Neuron (in vitro differentiated cells): ENCODE data around the gene M6PR.

Experiments
- H2AFZ ChIP-seq: one replicate; pipeline ENCODE4 v1.6.1; 2013; ENCODE audit warnings: low read depth, mild to moderate bottlenecking, inconsistent platforms, low read length, moderate library complexity
- H3K27me3 ChIP-seq: one replicate; pipeline ENCODE4 v1.6.1; 2013; ENCODE audit warnings: low read length; ENCODE audit not compliant: insufficient read depth
- H3K36me3 ChIP-seq: one replicate; pipeline ENCODE4 v1.6.1; 2013; ENCODE audit warnings: low read length; ENCODE audit not compliant: insufficient read depth
- H3K4me1 ChIP-seq: one replicate; pipeline ENCODE4 v1.6.1; 2013; ENCODE audit warnings: low read length; ENCODE audit not compliant: insufficient read depth
- H3K4me3 ChIP-seq: 2 replicates; pipeline ENCODE4 v1.5.1; 2013; ENCODE audit warnings: mild to moderate bottlenecking, low read length, moderate library complexity
- H3K9me3 ChIP-seq: one replicate; pipeline ENCODE4 v1.6.1; 2013; ENCODE audit warnings: low read length

M6PR gene

GRCh38 chr12:8969861-8970411, 20.5 kb upstream of the M6PR start:
- Histone ChIP-seq H3K4me1 (no peaks in the 10 kb centered on the region), H3K36me3 (no peaks in the 10 kb centered on the region), H3K27me3 (no peaks in the 10 kb centered on the region), H2AFZ (no peak overlapping the region), H3K9me3 (peaks cover 7% of the 10 kb centered on the region), H3K4me3 (no peak overlapping the region)

DNA sequence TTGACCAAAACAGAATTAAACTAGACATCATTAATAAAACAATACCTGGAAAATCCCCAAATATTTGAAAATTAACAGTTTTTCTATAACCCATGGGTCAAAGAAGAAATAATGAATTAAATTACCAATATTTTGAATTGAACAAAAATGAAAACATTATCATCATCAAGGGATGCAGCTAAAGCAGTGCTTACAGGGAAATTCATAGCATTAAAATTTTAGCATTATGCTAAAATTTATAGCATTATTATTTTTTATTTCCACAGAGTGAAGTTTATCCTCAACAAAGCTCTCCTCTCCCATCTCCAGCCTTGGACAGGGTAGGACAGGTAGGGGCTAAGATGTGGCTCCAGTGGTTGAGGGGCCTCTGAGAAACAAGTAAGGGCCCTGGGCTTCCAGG, 19.3 kb upstream of the M6PR start:
- H2AFZ ChIP-seq, result no peak overlapping the region
- peaks cover 7% of the 10 kb centered on the region for H3K9me3 ChIP-seq
- no peak overlapping the region for H3K4me3 ChIP-seq
- no peaks in the 10 kb centered on the region for H3K4me1 ChIP-seq
- no peaks in the 10 kb centered on the region for H3K27me3 ChIP-seq
- H3K36me3 ChIP-seq, result no peaks in the 10 kb centered on the region

GRCh38 chr12:8960176-8960575, 10.7 kb upstream of the M6PR start:
- Histone ChIP-seq H3K27me3 (no peaks in the 10 kb centered on the region), H3K9me3 (peaks cover 11% of the 10 kb centered on the region), H3K4me3 (no peak overlapping the region)

DNA sequence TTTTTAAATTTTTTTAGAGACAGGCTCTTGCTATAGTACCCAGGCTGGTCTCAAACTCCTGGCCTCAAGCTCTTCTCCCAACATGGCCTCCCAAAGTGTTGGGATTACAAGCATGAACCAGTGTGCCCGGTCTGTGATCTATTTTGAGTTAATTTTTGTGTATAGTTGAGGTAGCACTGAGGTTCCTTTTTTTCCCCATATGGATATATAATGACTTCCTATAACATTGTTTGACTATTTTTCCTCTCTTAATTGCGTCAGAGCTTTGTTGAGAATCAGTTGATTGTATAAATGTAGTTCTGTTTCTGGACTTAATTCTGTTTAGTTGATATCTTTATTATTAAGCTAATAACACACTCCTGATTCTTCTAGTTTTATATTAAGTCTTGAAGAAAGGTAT, 8.6 kb upstream of the M6PR start:
- peaks cover 14% of the 10 kb centered on the region for H3K9me3 ChIP-seq
- no peaks in the 10 kb centered on the region for H3K27me3 ChIP-seq
- H2AFZ ChIP-seq, result no peak overlapping the region
- H3K4me3 ChIP-seq, result no peak overlapping the region
- peaks cover 5% of the 10 kb centered on the region for H3K4me1 ChIP-seq
- H3K36me3 ChIP-seq, result no peaks in the 10 kb centered on the region

More at GRCh38 chr12:8960176-8960575, 10.7 kb upstream of the M6PR start:
- peaks cover 5% of the 10 kb centered on the region for H3K4me1 ChIP-seq
- no peaks in the 10 kb centered on the region for H3K36me3 ChIP-seq
- H2AFZ ChIP-seq, result no peak overlapping the region

- H2AFZ ChIP-seq, result no peak overlapping the region
- peaks cover 18% of the 10 kb centered on the region for H3K9me3 ChIP-seq
- no peak overlapping the region for H3K4me3 ChIP-seq
Observed at GRCh38 chr12:8957561-8957960, 8.1 kb upstream of the M6PR start.

DNA sequence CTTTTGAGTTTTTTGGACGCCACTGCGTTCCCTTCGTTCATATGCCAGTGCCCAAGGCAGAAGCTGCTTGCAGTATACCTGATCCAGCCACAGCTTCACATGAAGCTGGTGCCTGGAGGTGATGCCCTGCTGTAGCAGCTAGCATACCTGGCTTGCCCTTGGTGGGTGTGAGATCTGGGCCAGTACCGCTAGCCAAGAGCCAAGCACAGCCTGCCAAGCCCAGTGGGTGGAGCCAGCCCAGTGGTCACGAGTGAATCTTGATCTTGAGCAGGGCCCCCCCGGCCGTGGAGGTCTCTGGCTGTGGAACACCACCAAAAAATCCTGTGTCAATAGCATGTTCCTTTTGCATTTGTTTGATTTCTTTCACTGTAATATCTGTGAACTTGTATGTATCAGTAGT, 7.3 kb upstream of the M6PR start:
- no peak overlapping the region for H2AFZ ChIP-seq
- H3K36me3 ChIP-seq, result no peaks in the 10 kb centered on the region
- H3K9me3 ChIP-seq, result peaks cover 15% of the 10 kb centered on the region
- peaks cover 5% of the 10 kb centered on the region for H3K4me1 ChIP-seq
- H3K27me3 ChIP-seq, result no peaks in the 10 kb centered on the region
- no peak overlapping the region for H3K4me3 ChIP-seq

More at GRCh38 chr12:8957561-8957960, 8.1 kb upstream of the M6PR start:
- H3K27me3 ChIP-seq, result no peaks in the 10 kb centered on the region
- H3K4me1 ChIP-seq, result peaks cover 5% of the 10 kb centered on the region
- H3K36me3 ChIP-seq, result no peaks in the 10 kb centered on the region

DNA sequence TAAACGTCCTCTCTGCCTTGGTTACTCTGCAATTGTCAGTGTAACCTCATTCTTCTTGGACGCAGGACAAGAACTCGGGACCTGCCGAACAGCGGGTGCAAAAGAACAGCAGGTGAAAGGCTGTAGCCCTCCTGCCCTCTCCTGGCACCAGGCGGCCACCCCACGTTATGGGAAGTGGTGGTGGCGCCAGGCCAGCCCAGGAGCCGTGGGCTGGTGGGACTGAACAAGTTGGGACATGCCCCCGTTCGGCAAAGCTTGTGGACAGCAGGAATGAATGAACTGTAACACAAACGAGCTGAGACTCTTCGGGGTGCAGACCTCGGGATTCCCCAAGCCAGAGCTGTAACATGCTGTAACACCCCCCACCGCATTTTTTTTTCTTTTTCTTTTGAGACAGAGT, 6.6 kb upstream of the M6PR start:
- H3K4me1 ChIP-seq, result peaks cover 5% of the 10 kb centered on the region
- H3K36me3 ChIP-seq, result no peaks in the 10 kb centered on the region
- peaks cover 13% of the 10 kb centered on the region for H3K9me3 ChIP-seq
- H2AFZ ChIP-seq, result no peak overlapping the region
- H3K4me3 ChIP-seq, result no peak overlapping the region
- H3K27me3 ChIP-seq, result no peaks in the 10 kb centered on the region

- Histone ChIP-seq H3K27me3 (no peaks in the 10 kb centered on the region), H3K4me1 (peaks cover 3% of the 10 kb centered on the region), H3K4me3 (no peak overlapping the region), H3K36me3 (no peaks in the 10 kb centered on the region), H2AFZ (no peak overlapping the region), H3K9me3 (peaks cover 13% of the 10 kb centered on the region)
Observed at GRCh38 chr12:8953773-8954402, 4.4 kb upstream of the M6PR start.

DNA sequence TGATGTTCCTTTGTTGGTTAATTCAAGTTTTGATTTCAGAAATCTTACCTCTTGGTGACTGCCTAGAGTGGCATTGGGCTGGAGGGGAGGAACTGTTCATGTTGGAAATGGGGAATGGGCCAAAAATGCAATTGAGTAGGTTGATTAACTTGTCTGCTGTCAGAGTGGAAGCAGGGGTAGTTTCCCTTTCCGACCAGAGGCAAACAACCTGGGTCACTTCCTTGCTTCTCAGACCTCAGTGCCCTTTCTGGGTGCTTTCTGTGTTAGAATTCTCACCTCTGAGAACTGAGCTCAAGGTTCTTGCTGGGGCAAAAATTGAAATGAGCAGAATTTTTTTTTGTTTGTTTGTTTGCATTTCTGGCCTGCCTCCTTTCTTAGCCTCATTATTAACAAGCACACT, 2.3 kb upstream of the M6PR start:
- Histone ChIP-seq H3K36me3 (peaks cover 2% of the 10 kb centered on the region), H2AFZ (no peak overlapping the region), H3K9me3 (peaks cover 13% of the 10 kb centered on the region), H3K4me1 (peaks cover 15% of the 10 kb centered on the region), H3K27me3 (no peaks in the 10 kb centered on the region), H3K4me3 (no peak overlapping the region)

DNA sequence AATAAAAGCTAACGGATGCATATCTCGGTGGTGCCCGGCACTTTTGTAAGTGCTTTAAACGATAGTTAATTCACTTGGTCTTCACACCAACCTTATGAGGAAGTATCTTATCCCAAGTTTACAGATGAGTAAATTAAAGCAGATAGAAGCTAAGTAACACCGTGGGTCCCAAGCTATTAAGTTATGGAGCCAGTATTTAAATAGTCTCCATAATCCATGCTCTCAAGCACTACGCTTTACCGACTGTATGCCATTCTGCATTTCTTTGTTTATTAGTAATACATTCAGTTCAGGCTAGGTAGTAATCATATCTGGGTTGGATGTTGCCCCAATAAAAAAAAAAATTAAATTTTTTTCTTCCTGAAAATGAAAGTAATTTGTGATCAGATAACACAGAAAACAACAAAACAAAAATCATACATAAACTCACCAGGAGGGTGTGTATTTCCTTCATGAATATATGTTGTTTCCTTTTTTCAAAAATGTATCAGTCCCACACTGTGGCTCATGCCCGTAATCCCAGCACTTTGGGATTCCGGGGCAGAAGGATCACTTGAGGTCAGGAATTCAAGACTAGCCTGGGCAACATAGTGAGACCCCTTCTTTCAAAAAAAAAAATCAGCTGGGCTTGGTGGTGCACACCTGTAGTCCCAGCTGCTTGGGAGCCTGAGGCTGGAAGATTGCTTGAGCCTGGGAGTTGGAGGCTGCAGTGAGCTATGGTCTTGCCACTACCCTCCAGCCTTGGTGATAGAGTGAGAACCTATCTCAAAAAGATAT, 1.4 kb upstream of the M6PR start:
- Histone ChIP-seq H3K4me3 (peak overlapping the region; percentile 96), H2AFZ (peak overlapping the region; percentile 99), H3K36me3 (peaks cover 10% of the 10 kb centered on the region), H3K4me1 (peaks cover 15% of the 10 kb centered on the region), H3K27me3 (no peaks in the 10 kb centered on the region), H3K9me3 (peaks cover 10% of the 10 kb centered on the region)

- Histone ChIP-seq H3K9me3 (peaks cover 6% of the 10 kb centered on the region), H2AFZ (peak overlapping the region; percentile 99), H3K27me3 (no peaks in the 10 kb centered on the region), H3K4me1 (peaks cover 15% of the 10 kb centered on the region), H3K4me3 (peak overlapping the region; percentile 96), H3K36me3 (peaks cover 17% of the 10 kb centered on the region)
Observed at GRCh38 chr12:8950221-8950527, 729 bp upstream of the M6PR start.

- H3K27me3 ChIP-seq, result no peaks in the 10 kb centered on the region
- H3K4me3 ChIP-seq, result peak overlapping the region; percentile 96
- peaks cover 6% of the 10 kb centered on the region for H3K9me3 ChIP-seq
- peak overlapping the region; percentile 99 for H2AFZ ChIP-seq
- peaks cover 15% of the 10 kb centered on the region for H3K4me1 ChIP-seq
- H3K36me3 ChIP-seq, result peaks cover 28% of the 10 kb centered on the region
Observed at GRCh38 chr12:8948701-8949341, 624 bp downstream of the M6PR start.

- Histone ChIP-seq H3K4me3 (peak overlapping the region; percentile 96), H3K27me3 (no peaks in the 10 kb centered on the region), H3K36me3 (peaks cover 37% of the 10 kb centered on the region), H3K9me3 (peaks cover under 1% of the 10 kb centered on the region), H3K4me1 (peaks cover 15% of the 10 kb centered on the region), H2AFZ (no peak overlapping the region)
Observed at GRCh38 chr12:8947737-8948136, 1.7 kb downstream of the M6PR start.
